Endothelial cell of umbilical vein (primary cell): ENCODE results near the gene TIMELESS.

ENCODE experiments used
- CTCF ChIP-seq, 2 donors: IDR thresholded peaks; 1 replicate in 1 of 2; 2 replicates in 1 of 2; pipeline ENCODE4 v1.5.1; 2011; ENCODE audit warnings: low read length in 2 of 2, mild to moderate bottlenecking in 2 of 2, moderate library complexity in 2 of 2, control low read depth in 1 of 2, inconsistent platforms in 1 of 2, low read depth in 1 of 2; ENCODE audit not compliant: insufficient read depth in 1 of 2; ENCODE audit errors: extremely low read depth in 1 of 2
- MAX ChIP-seq: IDR thresholded peaks from 2 replicates; pipeline ENCODE4 v1.6.1; 2011; ENCODE audit not compliant: insufficient read depth, insufficient read length
- POLR2AphosphoS5 ChIP-seq: IDR thresholded peaks from 2 replicates; pipeline ENCODE4 v1.6.1; 2012; ENCODE audit warnings: low read depth, mild to moderate bottlenecking, control low read depth, low read length, moderate library complexity; ENCODE audit not compliant: insufficient read depth

- TF ChIP-seq POLR2AphosphoS5: no peak
- no peak for TF ChIP-seq CTCF (IDR thresholded peaks at IDR 0.05; ENCODE audit: extremely low read depth in 1 of 2, insufficient read depth in 1 of 2, low read depth in 1 of 2, low read length in 2 of 2)
- no peak for TF ChIP-seq MAX
These were observed 1.0 kb upstream of the TIMELESS start for GRCh38 chr12:56450241-56450640.
